Peyer's patch (tissue), 4 donors: ENCODE data around the gene PLEKHN1. TPM values are rescaled to one million over a fixed set of nuclear protein-coding genes. Genes with fewer than 3 reads are reported as not detected.
"Not testable (repeated sequence)": the region's sequence is repeated elsewhere in the genome, so short reads cannot be mapped to it uniquely, and the experiment has no call there.

Experiments used
- DNase-seq, 3 donors: peaks; one replicate each; pipeline ENCODE4 v3.0.0-alpha.2; 2017 to 2019
- H3K27ac ChIP-seq, 4 donors: fragments of 200-600 bp; sonication (generic); one replicate each; pipeline ENCODE4 v1.5.1; 2016 to 2019
- H3K27me3 ChIP-seq, 2 donors: fragments of 200-600 bp; sonication (generic); one replicate each; pipeline ENCODE4 v1.5.1; 2019
- H3K36me3 ChIP-seq, 3 donors: fragments of 200-600 bp; sonication (generic); one replicate each; pipeline ENCODE4 v1.5.1; 2016 to 2019
- H3K4me1 ChIP-seq, 4 donors: fragments of 200-600 bp; sonication (generic); one replicate each; pipeline ENCODE4 v1.5.1; 2016 to 2019
- H3K4me3 ChIP-seq, 4 donors: fragments of 200-600 bp; sonication (generic); 1 replicate in 3 of 4; 2 replicates in 1 of 4; pipeline ENCODE4 v1.5.1; 2016 to 2019; ENCODE audit warnings: mild to moderate bottlenecking in 1 of 4
- H3K9me3 ChIP-seq, 4 donors: fragments of 200-600 bp; sonication (generic); one replicate each; pipeline ENCODE4 v1.5.1; 2016 to 2019; ENCODE audit warnings: mild to moderate bottlenecking in 1 of 4
- CTCF ChIP-seq, 6 experiments: fragments of 450-650 bp in 4 of 6; fragments of 200-600 bp in 2 of 6; sonication (generic) in 1 of 6; IDR thresholded peaks; one replicate each; pipeline ENCODE4 v1.5.1; 2017 to 2019; ENCODE audit warnings: antibody characterized with exemption in 6 of 6, mild to moderate bottlenecking in 3 of 6, moderate library complexity in 1 of 6
- POLR2A ChIP-seq, 2 donors: fragments of 450-650 bp; IDR thresholded peaks; one replicate each; pipeline ENCODE4 v1.5.1; 2017; ENCODE audit warnings: antibody characterized with exemption in 2 of 2, mild to moderate bottlenecking in 2 of 2, moderate library complexity in 2 of 2
- total RNA-seq, 4 donors: library from RNA; depleted of rRNA; stranded (reverse); fragments of >200 nt; gene quantifications; one replicate each; pipeline ENCODE4 v1.1.0, GENCODE V29; 2016

The PLEKHN1 gene
- total RNA-seq, 4 donors from 2014 or later, result 0.40 to 0.83 (median 0.47) TPM; not detected in 1

GRCh38 chr1:944341-945325 is 21.6 kb upstream of the PLEKHN1 start:
- no peak overlapping the region for H3K4me3 ChIP-seq
- peak overlapping the region in 3 of 4 donors; percentile 4 to 74 (median 70) for H3K27ac ChIP-seq
- TF ChIP-seq CTCF (IDR thresholded peaks at IDR 0.05), result no peak
- no peak for TF ChIP-seq POLR2A (IDR thresholded peaks at IDR 0.05)
- H3K27me3 ChIP-seq, result peaks cover 0 to 30% of the 10 kb centered on the region in 2 donors
- no peaks in the 10 kb centered on the region for H3K9me3 ChIP-seq
- peaks cover 5 to 40% (median 27%) of the 10 kb centered on the region in 4 donors for H3K4me1 ChIP-seq
- peaks cover 0 to 47% (median 0%) of the 10 kb centered on the region in 3 donors for H3K36me3 ChIP-seq
- DNase-seq, result no peak

GRCh38 chr1:945688-946556 is 20.4 kb upstream of the PLEKHN1 start:
- TF ChIP-seq POLR2A (IDR thresholded peaks at IDR 0.05) (no peak), CTCF (IDR thresholded peaks at IDR 0.05) (no peak)
- no peak for DNase-seq
- H3K27ac ChIP-seq, result no peak overlapping the region
- H3K36me3 ChIP-seq, result peaks cover 0 to 60% (median 0%) of the 10 kb centered on the region in 3 donors
- peaks cover 5 to 28% (median 17%) of the 10 kb centered on the region in 4 donors for H3K4me1 ChIP-seq
- no peak overlapping the region for H3K4me3 ChIP-seq
- H3K27me3 ChIP-seq, result peaks cover 0 to 23% of the 10 kb centered on the region in 2 donors
- H3K9me3 ChIP-seq, result no peaks in the 10 kb centered on the region

GRCh38 chr1:946811-947210 is 19.5 kb upstream of the PLEKHN1 start:
- H3K4me3 ChIP-seq, DNase-seq, H3K27ac ChIP-seq, H3K9me3 ChIP-seq: not testable (repeated sequence)
- Histone ChIP-seq H3K4me1 (peaks cover 5 to 19% (median 9%) of the 10 kb centered on the region in 4 donors), H3K27me3 (peaks cover 0 to 14% of the 10 kb centered on the region in 2 donors), H3K36me3 (peaks cover 0 to 66% (median 0%) of the 10 kb centered on the region in 3 donors)

- no peak for DNase-seq
- H3K36me3 ChIP-seq, result peaks cover 0 to 78% (median 0%) of the 10 kb centered on the region in 3 donors
- H3K27me3 ChIP-seq, result peaks cover 0 to 3% of the 10 kb centered on the region in 2 donors
- no peak overlapping the region for H3K27ac ChIP-seq
- H3K4me3 ChIP-seq, result no peak overlapping the region
- TF ChIP-seq CTCF (IDR thresholded peaks at IDR 0.05), result no peak
- TF ChIP-seq POLR2A (IDR thresholded peaks at IDR 0.05), result no peak
- no peaks in the 10 kb centered on the region for H3K9me3 ChIP-seq
- peaks cover 0 to 8% (median 0%) of the 10 kb centered on the region in 4 donors for H3K4me1 ChIP-seq
Measured at GRCh38 chr1:947958-948357, 18.3 kb upstream of the PLEKHN1 start.

- Histone ChIP-seq H3K4me1 (no peaks in the 10 kb centered on the region), H3K9me3 (no peaks in the 10 kb centered on the region), H3K4me3 (no peak overlapping the region), H3K36me3 (peaks cover 0 to 96% (median 0%) of the 10 kb centered on the region in 3 donors), H3K27me3 (no peaks in the 10 kb centered on the region), H3K27ac (no peak overlapping the region)
- TF ChIP-seq POLR2A (IDR thresholded peaks at IDR 0.05) (no peak), CTCF (IDR thresholded peaks at IDR 0.05) (no peak)
- DNase-seq, result no peak
Measured at GRCh38 chr1:950268-950667, 16.0 kb upstream of the PLEKHN1 start.
